Measurements from ENCODE around the gene ABITRAM. TPM values are rescaled to one million over a fixed set of nuclear protein-coding genes. Genes with fewer than 3 reads are reported as not detected.

ABITRAM gene
- total and polyA plus RNA-seq, 2 of the 13 experiments (the other 11 are each of a cell fraction or from before 2014, with no cell fraction given): 10.2 to 21.6 TPM

- peak; percentile 60; the same call in 1 of the 2 replicates for TF ChIP-seq SALL1 (CRISPR knock-in tag; IDR thresholded peaks at IDR 0.05)
- peak; percentile 49; the same call in 1 of the 2 replicates for TF ChIP-seq ZBTB2 (CRISPR knock-in tag; IDR thresholded peaks at IDR 0.05; ENCODE audit: low read depth)
- TF ChIP-seq MTA1 (CRISPR knock-in tag; IDR thresholded peaks at IDR 0.05; ENCODE audit: borderline replicate concordance): 0 out of 2 replicates have a peak, but pooled peaks have one; percentile 43
- TF ChIP-seq, protein P1, sequence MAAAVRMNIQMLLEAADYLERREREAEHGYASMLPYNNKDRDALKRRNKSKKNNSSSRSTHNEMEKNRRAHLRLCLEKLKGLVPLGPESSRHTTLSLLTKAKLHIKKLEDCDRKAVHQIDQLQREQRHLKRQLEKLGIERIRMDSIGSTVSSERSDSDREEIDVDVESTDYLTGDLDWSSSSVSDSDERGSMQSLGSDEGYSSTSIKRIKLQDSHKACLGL (CRISPR knock-in tag; IDR thresholded peaks at IDR 0.05): peak; percentile 48; the same call in 1 of the 2 replicates
- TF ChIP-seq KAT2B (IDR thresholded peaks at IDR 0.05; ENCODE audit: borderline replicate concordance, low read depth, low read length): peak; percentile 54; the same call in 1 of the 2 replicates
- peak; percentile 20; the same call in 1 of the 2 replicates for TF ChIP-seq THRA (CRISPR knock-in tag; IDR thresholded peaks at IDR 0.05; ENCODE audit: borderline replicate concordance)
- no peak for TF ChIP-seq SNAPC2 (CRISPR knock-in tag; IDR thresholded peaks at IDR 0.05)
- TF ChIP-seq TEAD3 (CRISPR knock-in tag; optimal IDR thresholded peaks at IDR 0.05; ENCODE audit: borderline replicate concordance): peak; percentile 17
- TF ChIP-seq KLF11 (CRISPR knock-in tag; IDR thresholded peaks at IDR 0.05): 0 out of 2 replicates have a peak, but pooled peaks have one; percentile 12
- TF ChIP-seq, protein P2, sequence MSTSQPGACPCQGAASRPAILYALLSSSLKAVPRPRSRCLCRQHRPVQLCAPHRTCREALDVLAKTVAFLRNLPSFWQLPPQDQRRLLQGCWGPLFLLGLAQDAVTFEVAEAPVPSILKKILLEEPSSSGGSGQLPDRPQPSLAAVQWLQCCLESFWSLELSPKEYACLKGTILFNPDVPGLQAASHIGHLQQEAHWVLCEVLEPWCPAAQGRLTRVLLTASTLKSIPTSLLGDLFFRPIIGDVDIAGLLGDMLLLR (CRISPR knock-in tag; IDR thresholded peaks at IDR 0.05): peak; percentile 75; the same call in 1 of the 2 replicates
- peak; percentile 28 for TF ChIP-seq RBM22 (optimal IDR thresholded peaks at IDR 0.05; ENCODE audit: low read length)
- no peak for TF ChIP-seq ATF7 (IDR thresholded peaks at IDR 0.05)
- peak; percentile 5; the same call in 1 of the 2 replicates for TF ChIP-seq ATF7 (CRISPR knock-in tag; IDR thresholded peaks at IDR 0.05)
- peak; percentile 48 for TF ChIP-seq MXD4 (CRISPR knock-in tag; IDR thresholded peaks at IDR 0.05)
- TF ChIP-seq ASH2L (IDR thresholded peaks at IDR 0.05; ENCODE audit: insufficient read length, low read depth, low read length): peak; percentile 53
- TF ChIP-seq ZNF776 (CRISPR knock-in tag; IDR thresholded peaks at IDR 0.05): 0 out of 2 replicates have a peak, but pooled peaks have one; percentile 59
- TF ChIP-seq SIN3B (IDR thresholded peaks at IDR 0.05; ENCODE audit: low read length): 0 out of 2 replicates have a peak, but pooled peaks have one; percentile 5
- TF ChIP-seq KMT2B (CRISPR knock-in tag; IDR thresholded peaks at IDR 0.05): peak; percentile 78; the same call in 1 of the 2 replicates
- TF ChIP-seq MXD3 (CRISPR knock-in tag; IDR thresholded peaks at IDR 0.05): peak; percentile 7; the same call in 1 of the 2 replicates
- no peak for TF ChIP-seq SYNCRIP (IDR thresholded peaks at IDR 0.05; ENCODE audit: insufficient read depth, low read depth, low read length)
- TF ChIP-seq U2AF2 (IDR thresholded peaks at IDR 0.05; ENCODE audit: low read depth, low read length): peak; percentile 80; the same call in 1 of the 2 replicates
- TF ChIP-seq ZNF121 (CRISPR knock-in tag; IDR thresholded peaks at IDR 0.05): peak; percentile 55; the same call in 1 of the 2 replicates
These were observed at the start of gene ABITRAM (continued) for GRCh38 chr9:108934323-108934893.
